ENCODE measurements around the gene DES. TPM values are rescaled to one million over a fixed set of nuclear protein-coding genes. Genes with fewer than 3 reads are reported as not detected.

DES gene
- total and polyA plus RNA-seq, 2 donors (not counting 3 experiments of a cell fraction or from before 2014, with no cell fraction given), result not detected

DNA sequence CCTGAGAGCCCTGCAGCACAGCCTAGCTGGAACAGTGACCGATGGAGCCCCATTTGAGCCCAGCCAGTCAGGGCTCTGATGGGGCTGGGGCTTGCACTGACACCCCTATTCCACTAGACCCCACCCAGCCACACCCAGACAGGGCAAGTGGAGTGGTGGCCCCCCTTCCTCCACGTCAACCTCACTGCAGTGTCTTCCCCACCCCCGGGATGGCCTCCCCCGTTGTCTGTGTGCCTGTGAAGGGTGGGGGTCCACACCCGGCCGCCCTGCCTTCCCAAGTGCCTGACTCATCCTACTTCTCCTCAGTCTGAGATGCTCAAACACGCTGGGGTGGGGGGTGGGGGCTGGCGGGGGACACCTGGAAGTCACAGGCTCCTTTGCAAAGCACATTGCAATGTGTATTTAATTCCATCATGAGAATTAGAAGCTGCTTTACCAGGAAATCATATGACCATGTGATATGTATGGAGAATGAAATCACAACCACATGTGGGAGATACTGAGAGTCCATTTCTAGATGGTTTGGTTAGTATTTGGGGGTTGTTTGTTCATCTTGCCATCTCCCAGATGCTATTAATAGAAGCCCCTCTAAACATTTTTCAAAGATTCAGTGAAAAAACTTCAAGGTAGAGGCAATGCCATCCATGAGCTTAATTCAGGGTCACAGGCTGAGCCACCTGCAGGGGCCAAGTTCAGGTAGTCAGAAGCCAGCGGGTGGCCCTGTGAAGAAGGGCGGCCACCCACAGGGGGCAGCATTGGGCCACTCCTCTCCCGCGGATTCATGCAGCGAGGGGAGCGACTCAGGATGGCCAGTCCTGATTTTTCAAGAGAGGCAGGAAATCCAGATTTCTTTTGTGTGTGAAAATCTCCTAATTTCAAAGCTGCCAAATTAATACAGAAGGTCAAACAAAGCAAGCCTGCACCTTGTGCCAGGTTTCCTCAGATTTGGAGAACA is 57.8 kb downstream of the DES start:
- BruUV-seq (replicated peaks), result no TSS peak
- H3K9me3 ChIP-seq (replicated peaks; ENCODE audit: control insufficient read depth, insufficient read depth, low read length), result no peaks in the 10 kb centered on the region
- no peak overlapping the region for H3K4me3 ChIP-seq (replicated peaks in 1 of 3; ENCODE audit: insufficient read depth in 1 of 3, low read depth in 1 of 3, low read length in 3 of 3)
- POLR2A ChIA-PET, result no interaction called here
- no peaks in the 10 kb centered on the region for H4K20me1 ChIP-seq (replicated peaks; ENCODE audit: control insufficient read depth, extremely low read depth, insufficient read depth, low read length)
- CTCF ChIA-PET, result interaction anchor here (1.0 to 7.0 kb wide), 8 partner anchors 11 to 85 kb away, joined by 3 to 115 read pairs (median 6); no protein-coding TSS in a partner anchor
- H3K9me1 ChIP-seq (replicated peaks; ENCODE audit: control insufficient read depth, extremely low read depth, insufficient read depth, low read length), result no peaks in the 10 kb centered on the region
- intact Hi-C loops (cut with micrococcal nuclease), result loop anchor here (1.0 to 2.0 kb wide), 6 partner anchors 17 to 166 kb away; partner anchors contain the start of gene GMPPA
- dilution Hi-C loops (cut with MboI; ENCODE audit: extremely low pct_ligation_motif_present, low sequenced_read_pairs), result no loop called here
- no peak overlapping the region for H2AFZ ChIP-seq (ENCODE audit: low read depth, low read length)
- H3K27me3 ChIP-seq (ENCODE audit: control insufficient read depth in 2 of 2, insufficient read depth in 2 of 2, low read length in 2 of 2), result peaks cover 0 to 2% of the 10 kb centered on the region in 2 experiments
- no peaks in the 10 kb centered on the region for H3K36me3 ChIP-seq (ENCODE audit: control insufficient read depth in 2 of 2, extremely low read depth in 1 of 2, insufficient read depth in 2 of 2, low read length in 2 of 2)
- TF ChIP-seq CTCF (IDR thresholded peaks at IDR 0.05; ENCODE audit: extremely low read depth in 1 of 2, insufficient read depth in 1 of 2, low read depth in 1 of 2, low read length in 2 of 2) (peak; percentile 80 to 91), FOS (IDR thresholded peaks at IDR 0.05; ENCODE audit: borderline replicate concordance, insufficient read depth, low read length) (no peak)
- DNase-seq (ENCODE audit: low read depth, low spot score) (peak; percentile 45), FAIRE-seq (peak; percentile 85)
- no peak overlapping the region for H3K9ac ChIP-seq (replicated peaks; ENCODE audit: extremely low read depth, insufficient read depth, low read length)
- H3K4me2 ChIP-seq (ENCODE audit: insufficient read depth, low read length), result no peak overlapping the region
- no peak overlapping the region for H3K27ac ChIP-seq (ENCODE audit: insufficient read depth, low read depth, low read length)
- H3K4me1 ChIP-seq (ENCODE audit: control insufficient read depth, extremely low read depth, insufficient read depth, low read length), result no peaks in the 10 kb centered on the region
- no peaks in the 10 kb centered on the region for H3K79me2 ChIP-seq (ENCODE audit: control insufficient read depth, insufficient read depth, low read length)

Other genes with a start within 250 kb of the DES start
- 5.2 and 7.1 TPM in 2 replicates for gene SLC23A3, start 248.3 kb upstream of the DES start, total RNA-seq
- 2.7 and 3.2 TPM in 2 replicates for gene SLC23A3, start 248.3 kb upstream of the DES start, polyA plus RNA-seq
- 41.0 and 44.0 TPM in 2 replicates for gene CNPPD1, start 241.5 kb upstream of the DES start, total RNA-seq
- 51.1 and 55.7 TPM in 2 replicates for gene CNPPD1, start 241.5 kb upstream of the DES start, polyA plus RNA-seq
- gene RETREG2, start 240.1 kb upstream of the DES start, total RNA-seq, result 58.2 and 59.5 TPM in 2 replicates
- gene RETREG2, start 240.1 kb upstream of the DES start, polyA plus RNA-seq, result 68.1 and 76.1 TPM in 2 replicates
- 23.3 and 24.0 TPM in 2 replicates for gene ZFAND2B, start 211.6 kb upstream of the DES start, total RNA-seq
- gene ZFAND2B, start 211.6 kb upstream of the DES start, polyA plus RNA-seq, result 52.0 and 52.9 TPM in 2 replicates
- gene ABCB6, start 199.4 kb upstream of the DES start, total RNA-seq, result 26.6 and 32.5 TPM in 2 replicates
- 25.7 and 35.1 TPM in 2 replicates for gene ABCB6, start 199.4 kb upstream of the DES start, polyA plus RNA-seq
- gene ATG9A, start 188.7 kb upstream of the DES start, total RNA-seq, result 62.2 and 65.5 TPM in 2 replicates
- 95.0 and 110 TPM in 2 replicates for gene ATG9A, start 188.7 kb upstream of the DES start, polyA plus RNA-seq
- gene ANKZF1, start 188.6 kb upstream of the DES start, total RNA-seq, result 34.0 and 36.2 TPM in 2 replicates
- 23.4 and 26.5 TPM in 2 replicates for gene ANKZF1, start 188.6 kb upstream of the DES start, polyA plus RNA-seq
- gene GLB1L, start 172.9 kb upstream of the DES start, total RNA-seq, result 9.2 and 9.5 TPM in 2 replicates
- gene GLB1L, start 172.9 kb upstream of the DES start, polyA plus RNA-seq, result 11.9 and 13.6 TPM in 2 replicates
- 18.8 and 21.1 TPM in 2 replicates for gene STK16, start 172.9 kb upstream of the DES start, total RNA-seq
- gene STK16, start 172.9 kb upstream of the DES start, polyA plus RNA-seq, result 61.3 and 63.2 TPM in 2 replicates
- not detected in 2 replicates for gene TUBA4B, start 165.1 kb upstream of the DES start, total RNA-seq
- gene TUBA4B, start 165.1 kb upstream of the DES start, polyA plus RNA-seq, result not detected in 2 replicates
- gene TUBA4A, start 164.5 kb upstream of the DES start, total RNA-seq, result 10.7 and 16.5 TPM in 2 replicates
- gene TUBA4A, start 164.5 kb upstream of the DES start, polyA plus RNA-seq, result 24.8 and 29.4 TPM in 2 replicates
- 27.3 and 30.4 TPM in 2 replicates for gene DNAJB2, start 139.0 kb upstream of the DES start, total RNA-seq
- 30.6 and 35.0 TPM in 2 replicates for gene DNAJB2, start 139.0 kb upstream of the DES start, polyA plus RNA-seq
- not detected in 2 replicates for gene PTPRN, start 109.0 kb upstream of the DES start, total RNA-seq
- gene PTPRN, start 109.0 kb upstream of the DES start, polyA plus RNA-seq, result not detected in 2 replicates
- gene RESP18, start 85.6 kb upstream of the DES start, total RNA-seq, result not detected in 2 replicates
- not detected in 2 replicates for gene RESP18, start 85.6 kb upstream of the DES start, polyA plus RNA-seq
- 40.4 and 43.1 TPM in 2 replicates for gene DNPEP, start 30.5 kb upstream of the DES start, total RNA-seq
- gene DNPEP, start 30.5 kb upstream of the DES start, polyA plus RNA-seq, result 77.5 and 83.2 TPM in 2 replicates
- gene SPEG, start 16.5 kb downstream of the DES start, total RNA-seq, result 0.21 and 0.84 TPM in 2 replicates
- gene SPEG, start 16.5 kb downstream of the DES start, polyA plus RNA-seq, result 3.5 TPM in 2 replicates
- 34.1 and 39.1 TPM in 2 replicates for gene GMPPA, start 80.5 kb downstream of the DES start, total RNA-seq
- 104 and 126 TPM in 2 replicates for gene GMPPA, start 80.5 kb downstream of the DES start, polyA plus RNA-seq
- gene ASIC4, start 96.1 kb downstream of the DES start, total RNA-seq, result not detected in 2 replicates
- not detected in 2 replicates for gene ASIC4, start 96.1 kb downstream of the DES start, polyA plus RNA-seq
- 0.24 and 0.30 TPM in 2 replicates for gene CHPF, start 125.4 kb downstream of the DES start, total RNA-seq
- 0.32 and 0.72 TPM in 2 replicates for gene CHPF, start 125.4 kb downstream of the DES start, polyA plus RNA-seq
- not detected in 2 replicates for gene TMEM198, start 125.7 kb downstream of the DES start, total RNA-seq
- gene TMEM198, start 125.7 kb downstream of the DES start, polyA plus RNA-seq, result not detected in 2 replicates
- gene OBSL1, start 153.2 kb downstream of the DES start, total RNA-seq, result 8.0 and 16.7 TPM in 2 replicates
- 20.4 and 20.7 TPM in 2 replicates for gene OBSL1, start 153.2 kb downstream of the DES start, polyA plus RNA-seq
- not detected in 2 replicates for gene INHA, start 153.9 kb downstream of the DES start, total RNA-seq
- 0.06 and 0.10 TPM in 2 replicates for gene INHA, start 153.9 kb downstream of the DES start, polyA plus RNA-seq
- gene STK11IP, start 179.5 kb downstream of the DES start, total RNA-seq, result 19.2 and 20.2 TPM in 2 replicates
- 17.7 and 19.8 TPM in 2 replicates for gene STK11IP, start 179.5 kb downstream of the DES start, polyA plus RNA-seq
- 0.21 and 0.35 TPM in 2 replicates for gene SLC4A3, start 209.3 kb downstream of the DES start, total RNA-seq
- 0.24 and 0.29 TPM in 2 replicates for gene SLC4A3, start 209.3 kb downstream of the DES start, polyA plus RNA-seq